ENCODE results near the gene MBP. TPM values are rescaled to one million over a fixed set of nuclear protein-coding genes. Genes with fewer than 3 reads are reported as not detected.

MBP gene
- total RNA-seq, 2 experiments from 2014 or later = 46.0 to 53.9 TPM

GRCh38 chr18:77151772-77152520 is 19.4 kb upstream of the MBP start:
- ChIA-PET CTCF (no interaction called here), POLR2A (no interaction called here)

DNA sequence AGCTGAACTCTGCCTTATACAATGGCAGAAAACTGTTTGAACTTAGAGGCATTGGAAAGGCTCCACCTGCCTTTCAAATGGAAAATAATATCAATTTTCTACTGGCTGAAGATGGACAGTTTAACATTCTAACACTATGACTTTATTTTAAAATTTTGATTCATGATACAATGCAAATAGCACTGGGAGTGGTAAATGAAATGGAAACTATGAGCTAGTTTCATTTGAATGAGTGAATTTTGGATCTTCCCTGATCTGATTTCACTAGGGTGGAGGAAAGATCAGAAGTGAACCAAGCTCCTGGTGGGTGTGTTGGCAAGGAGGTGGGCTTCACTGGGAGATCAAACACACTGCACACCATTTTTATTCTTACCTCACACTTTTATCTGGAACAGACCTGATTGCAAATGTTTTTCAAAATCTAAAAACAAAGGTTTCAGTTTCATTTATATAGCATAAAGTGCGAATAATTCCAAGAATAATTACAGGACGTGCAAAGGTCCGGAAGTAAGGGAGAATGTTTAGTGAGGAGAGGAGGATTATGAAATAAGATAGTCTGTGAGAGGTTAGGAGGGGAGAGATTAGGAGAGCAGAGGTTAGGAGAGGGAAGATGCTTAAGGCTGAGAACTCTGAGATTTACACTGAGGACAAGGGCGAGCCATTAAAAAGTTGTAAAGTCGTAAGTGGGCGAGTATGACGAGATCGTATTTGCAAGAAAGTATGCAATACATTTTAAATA is 18.6 kb upstream of the MBP start:
- ChIA-PET CTCF (no interaction called here), POLR2A (no interaction called here)

GRCh38 chr18:77150588-77150987 is 18.0 kb upstream of the MBP start:
- ChIA-PET CTCF (no interaction called here), POLR2A (no interaction called here)

DNA sequence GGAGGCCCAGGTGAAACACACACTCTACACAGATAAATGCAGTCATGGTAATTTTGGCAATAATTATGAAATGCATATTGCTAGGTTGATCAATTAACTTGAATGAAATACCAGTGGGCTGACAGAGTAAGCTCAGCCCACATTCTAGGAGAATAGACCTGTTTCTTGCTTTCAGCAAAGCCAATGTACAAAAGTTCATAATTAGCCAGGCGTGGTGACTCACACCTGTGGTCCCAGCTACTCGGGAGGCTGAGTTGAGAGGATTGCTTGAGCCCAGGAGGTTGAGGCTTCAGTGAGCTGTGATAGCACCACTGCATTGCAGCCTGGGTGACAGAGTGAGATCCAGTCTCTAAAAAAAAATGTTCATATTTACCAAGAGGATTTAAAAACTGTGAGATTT is 15.7 kb upstream of the MBP start:
- CTCF ChIA-PET = interaction anchor here (1.7 kb wide), 1 partner anchor 80 kb away, joined by 3 read pairs; no protein-coding TSS in a partner anchor
- POLR2A ChIA-PET = no interaction called here

DNA sequence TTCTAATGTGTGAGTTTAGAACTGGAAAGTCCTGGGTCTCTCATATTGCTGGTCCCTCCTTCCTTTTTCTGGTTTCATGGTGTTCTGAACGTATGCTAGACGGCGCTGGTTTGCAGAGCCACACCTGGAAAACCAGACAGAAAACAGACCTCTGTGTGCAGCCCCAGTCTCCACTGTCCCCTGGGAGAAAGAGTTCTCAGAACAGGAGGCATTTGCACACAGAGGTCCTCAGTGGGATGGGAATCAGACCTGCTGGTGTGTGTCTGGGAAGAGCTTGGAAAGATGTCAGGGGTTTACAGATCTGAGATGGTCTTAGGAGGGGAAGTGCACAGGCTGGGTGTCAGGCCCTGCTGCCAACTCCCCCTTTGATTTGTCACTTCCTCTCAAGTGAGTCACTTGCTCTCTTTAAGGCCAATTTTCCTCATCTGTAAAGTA is 14.9 kb upstream of the MBP start:
- POLR2A ChIA-PET = interaction anchor here (0.5 kb wide), 1 partner anchor 16 kb away, joined by 3 read pairs; no protein-coding TSS in a partner anchor
- CTCF ChIA-PET = interaction anchor here (1.1 to 1.7 kb wide), 4 partner anchors 12 to 199 kb away, joined by 3 to 4 read pairs (median 3); no protein-coding TSS in a partner anchor

DNA sequence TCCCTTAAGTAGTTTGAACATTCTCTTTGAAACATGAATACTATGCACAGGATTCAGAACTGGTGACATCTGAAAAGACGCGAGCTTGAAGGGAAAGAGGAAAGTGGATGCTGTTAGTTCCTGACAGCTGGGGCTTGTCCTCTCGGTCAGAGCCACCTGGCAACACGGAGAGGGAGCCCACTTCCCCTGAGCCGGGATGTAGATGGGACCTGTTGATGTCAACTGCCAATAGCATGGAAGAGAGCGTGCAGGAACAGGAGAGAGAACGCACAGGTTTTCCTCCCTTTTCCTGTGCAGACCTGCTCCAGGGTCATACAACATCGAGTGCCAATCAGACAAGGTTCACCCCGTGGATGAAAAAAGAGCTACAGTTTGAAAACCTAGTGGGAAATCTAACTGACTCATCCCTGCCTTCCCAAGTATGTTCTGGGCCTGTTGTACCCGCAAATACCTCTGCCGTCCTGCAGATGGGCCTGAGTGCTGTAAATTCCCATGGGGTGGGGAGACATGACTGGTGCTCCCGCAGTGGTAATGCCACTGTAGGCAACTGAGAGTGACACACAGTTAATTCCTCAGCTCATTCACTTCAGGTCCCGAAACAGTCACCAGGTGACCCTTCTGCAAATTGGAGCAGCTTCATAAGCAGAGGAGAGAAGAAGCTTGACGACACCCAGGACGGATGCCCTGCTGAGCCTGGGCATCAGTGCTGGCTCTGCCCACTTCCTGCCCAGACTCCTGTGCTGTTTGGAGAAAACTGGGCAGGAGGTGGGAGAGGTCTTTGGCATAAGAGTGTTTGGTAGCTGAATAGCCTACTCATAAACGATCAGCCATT is 13.9 kb upstream of the MBP start:
- CTCF ChIA-PET = interaction anchor here (1.1 to 1.4 kb wide), 3 partner anchors 11 to 200 kb away, joined by 3 to 4 read pairs (median 3); no protein-coding TSS in a partner anchor
- POLR2A ChIA-PET = interaction anchor here (0.5 kb wide), 1 partner anchor 15 kb away, joined by 3 read pairs; no protein-coding TSS in a partner anchor

DNA sequence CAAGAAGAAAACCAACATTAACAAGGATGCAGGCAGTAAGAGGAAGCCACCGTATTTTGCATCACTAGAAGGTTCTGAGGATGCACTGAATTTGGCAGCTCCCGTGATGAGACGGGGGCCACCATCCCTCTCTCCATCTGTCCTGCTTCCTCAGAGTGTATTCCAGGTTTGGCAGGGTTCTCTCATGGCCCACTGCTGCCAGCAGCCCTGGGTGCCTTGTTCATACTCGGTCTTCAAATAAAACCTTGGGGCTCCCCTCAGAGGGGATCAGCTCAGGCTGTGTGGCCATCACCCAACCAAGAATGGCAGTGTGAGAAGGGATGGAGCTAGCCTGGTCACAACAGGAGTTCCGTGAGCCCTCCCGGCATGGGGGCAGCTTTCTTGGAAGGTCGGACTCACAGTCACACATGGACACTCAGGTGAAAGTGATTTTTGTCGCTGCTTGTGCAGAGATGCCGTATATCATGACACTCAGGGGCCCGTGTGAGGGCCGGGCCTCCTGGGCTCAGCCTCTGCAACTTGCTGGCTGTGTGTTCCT is 12.8 kb upstream of the MBP start:
- ChIA-PET POLR2A (no interaction called here), CTCF (no interaction called here)

DNA sequence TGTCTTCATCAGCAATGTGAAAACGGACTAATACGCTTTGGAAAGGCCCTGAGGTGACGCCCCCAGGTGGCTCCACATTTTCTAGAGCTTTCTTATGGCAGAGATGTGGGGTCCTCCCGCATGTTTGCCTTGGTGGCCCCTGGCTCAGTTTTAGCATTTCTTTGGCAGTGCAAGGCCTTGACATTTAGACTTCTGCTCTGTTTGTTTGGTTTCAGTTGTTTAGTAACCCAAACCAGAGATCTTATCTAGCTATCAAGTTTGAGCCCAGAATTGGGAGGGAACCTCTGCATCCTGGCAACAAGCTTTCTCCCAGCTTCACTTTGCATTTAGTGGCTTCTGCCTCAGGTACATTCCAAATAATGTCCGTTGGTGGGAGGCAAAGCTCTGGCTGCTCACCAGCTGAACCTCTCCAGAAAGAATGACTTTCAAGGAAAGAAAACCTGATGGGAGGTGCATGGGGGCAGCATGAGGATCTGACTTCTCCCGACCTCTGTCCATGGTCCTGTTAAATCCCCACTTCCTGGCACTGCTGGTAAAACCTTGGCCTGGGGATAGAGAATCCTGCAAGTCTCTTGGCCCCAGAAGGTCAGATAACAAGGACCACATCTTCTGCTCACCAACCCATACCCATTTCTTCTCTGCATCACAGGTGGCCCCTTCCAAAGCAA is 12.0 kb upstream of the MBP start:
- ChIA-PET CTCF (no interaction called here), POLR2A (no interaction called here)

- ChIA-PET CTCF (no interaction called here), POLR2A (no interaction called here)
Observed at GRCh38 chr18:77144046-77144445, 11.5 kb upstream of the MBP start.

- ChIA-PET POLR2A (no interaction called here), CTCF (no interaction called here)
Observed at GRCh38 chr18:77143196-77143595, 10.6 kb upstream of the MBP start.

GRCh38 chr18:77141401-77142118 is 9.0 kb upstream of the MBP start:
- ChIA-PET CTCF (interaction anchor here (0.7 to 1.0 kb wide), 4 partner anchors 32 to 109 kb away, joined by 3 to 4 read pairs (median 3); no protein-coding TSS in a partner anchor), POLR2A (no interaction called here)

DNA sequence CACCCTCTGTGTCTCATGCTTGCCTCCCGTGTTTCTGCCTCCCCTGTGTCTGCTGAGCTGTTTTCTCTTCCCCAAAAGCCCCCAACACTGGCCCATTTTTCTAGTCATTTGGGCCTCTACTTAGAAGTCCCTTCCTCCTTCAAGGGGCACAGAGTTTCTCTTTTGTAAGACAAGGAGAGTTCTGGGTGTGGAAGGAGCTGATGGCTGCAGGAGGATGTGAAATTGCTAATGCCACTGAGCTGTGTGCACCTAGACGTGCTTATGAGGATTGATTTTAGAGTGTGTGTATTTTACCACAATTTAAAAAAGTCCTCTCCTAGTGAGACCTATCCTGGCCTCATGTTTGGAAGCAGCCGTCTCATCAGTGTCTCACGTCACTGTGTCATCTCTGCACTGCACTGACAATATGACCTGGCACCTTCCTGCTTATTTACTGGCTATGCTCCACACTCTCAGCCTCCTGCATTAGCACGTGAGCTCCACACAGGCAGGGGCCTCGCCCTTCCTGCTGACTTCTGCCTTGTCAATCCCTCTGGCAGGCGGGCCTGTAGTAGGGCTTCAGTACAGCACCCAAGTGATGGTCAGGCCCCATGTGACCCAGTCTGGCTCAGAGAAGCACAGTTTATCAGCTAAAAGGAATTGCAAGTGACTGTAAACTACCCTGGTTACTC is 8.0 kb upstream of the MBP start:
- ChIA-PET CTCF (no interaction called here), POLR2A (no interaction called here)

DNA sequence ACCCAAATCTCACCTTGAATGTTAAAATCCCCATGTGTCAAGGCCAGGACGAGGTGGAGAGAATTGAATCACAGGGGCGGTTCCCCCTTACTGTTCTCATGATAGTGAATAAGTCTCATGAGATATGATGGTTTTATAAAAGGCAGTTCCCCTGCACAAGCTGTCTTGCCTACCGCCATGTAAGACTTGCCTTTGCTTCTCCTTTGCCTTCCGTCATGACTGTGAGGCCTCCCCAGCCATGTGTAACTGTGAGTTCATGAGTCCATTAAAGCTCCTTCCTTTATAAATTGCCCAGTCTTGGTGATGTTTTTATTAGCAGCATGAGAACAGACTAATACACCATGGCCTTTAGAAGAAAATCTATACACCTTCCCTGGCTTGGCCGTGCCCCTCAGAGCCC is 7.4 kb upstream of the MBP start:
- CTCF ChIA-PET = no interaction called here

GRCh38 chr18:77139619-77140018 is 7.0 kb upstream of the MBP start:
- ChIA-PET CTCF (no interaction called here), POLR2A (no interaction called here)

More for the DNA sequence above, 7.4 kb upstream of the MBP start:
- POLR2A ChIA-PET = no interaction called here

DNA sequence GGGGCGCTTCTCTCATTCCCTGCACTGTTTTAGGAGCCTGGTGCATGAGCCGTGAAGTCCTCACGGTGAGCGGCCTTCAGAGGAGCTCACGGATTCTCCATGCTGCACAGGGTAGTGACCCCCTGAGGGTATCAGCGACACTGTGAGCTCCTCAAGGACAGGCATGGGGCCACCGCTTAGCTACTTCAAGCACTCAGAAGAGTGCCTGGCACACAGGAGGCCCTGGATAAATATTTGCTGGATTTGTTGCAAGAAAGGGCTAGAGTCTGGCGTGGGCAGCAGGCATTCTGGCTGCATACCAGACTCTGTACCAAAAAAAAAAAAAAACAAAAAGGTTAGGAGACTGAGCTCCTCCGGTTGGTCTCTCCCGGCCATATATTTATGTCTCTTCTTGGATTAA is 5.7 kb upstream of the MBP start:
- ChIA-PET POLR2A (no interaction called here), CTCF (interaction anchor here (0.7 kb wide), 1 partner anchor 9 kb away, joined by 3 read pairs; no protein-coding TSS in a partner anchor)

DNA sequence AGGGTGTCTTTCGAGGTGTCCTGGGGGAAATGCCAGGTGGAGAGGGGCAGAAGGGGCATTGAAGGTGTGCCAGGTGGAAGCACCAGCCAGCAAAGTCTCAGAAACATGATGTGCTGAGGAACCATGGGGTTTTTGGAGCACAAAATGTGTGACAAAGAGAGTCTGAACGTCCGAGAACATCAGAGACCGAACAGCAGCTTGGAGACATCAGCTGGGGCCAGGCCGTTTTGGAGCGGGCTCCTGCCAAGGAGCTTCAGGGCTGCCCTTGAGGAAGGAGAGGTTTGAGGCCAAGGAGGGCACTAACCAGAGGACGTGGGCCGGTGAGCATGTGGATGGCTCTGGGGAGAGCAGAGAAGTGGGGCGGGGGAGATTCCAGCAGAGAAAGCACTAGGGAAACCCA is 5.3 kb upstream of the MBP start:
- CTCF ChIA-PET = no interaction called here
- POLR2A ChIA-PET = no interaction called here

GRCh38 chr18:77136871-77137665 is 4.5 kb upstream of the MBP start:
- ChIA-PET CTCF (no interaction called here), POLR2A (no interaction called here)

All from activated CD8-positive, alpha-beta memory T cell treated with anti-CD3 and anti-CD28 coated beads for 36 hours (primary cell).